ENCODE results near the gene FCHO1.
A peak's percentile ranks its signal among the peaks of the same experiment; 100 is the strongest.

FCHO1 gene

GRCh38 chr19:17832443-17833208 is 81.3 kb downstream of the FCHO1 start:
- H3K4me3 ChIP-seq (replicated peaks; ENCODE audit: low read depth, low read length), result no peak overlapping the region
- TF ChIP-seq CTCF (IDR thresholded peaks at IDR 0.05; ENCODE audit: insufficient read depth, low read length, poor library complexity, severe bottlenecking), result no peak
- DNase-seq (ENCODE audit: extremely low read depth, insufficient read length), result no peak
- H3K36me3 ChIP-seq (ENCODE audit: control insufficient read depth, insufficient read depth, low read length), result peaks cover 40% of the 10 kb centered on the region
- no peaks in the 10 kb centered on the region for H3K27me3 ChIP-seq (replicated peaks; ENCODE audit: control insufficient read depth, insufficient read depth, low read length)

- peak; percentile 6 for TF ChIP-seq CTCF (IDR thresholded peaks at IDR 0.05; ENCODE audit: insufficient read depth, low read length, poor library complexity, severe bottlenecking)
- H3K36me3 ChIP-seq (ENCODE audit: control insufficient read depth, insufficient read depth, low read length), result peaks cover 46% of the 10 kb centered on the region
- no peaks in the 10 kb centered on the region for H3K27me3 ChIP-seq (replicated peaks; ENCODE audit: control insufficient read depth, insufficient read depth, low read length)
- H3K4me3 ChIP-seq (replicated peaks; ENCODE audit: low read depth, low read length), result no peak overlapping the region
- DNase-seq (ENCODE audit: extremely low read depth, insufficient read length), result no peak
These were observed 83.3 kb downstream of the FCHO1 start for GRCh38 chr19:17834350-17835181.

- no peak for TF ChIP-seq CTCF (IDR thresholded peaks at IDR 0.05; ENCODE audit: insufficient read depth, low read length, poor library complexity, severe bottlenecking)
- DNase-seq (ENCODE audit: extremely low read depth, insufficient read length), result no peak
- Histone ChIP-seq H3K36me3 (ENCODE audit: control insufficient read depth, insufficient read depth, low read length) (peaks cover 44% of the 10 kb centered on the region), H3K27me3 (replicated peaks; ENCODE audit: control insufficient read depth, insufficient read depth, low read length) (no peaks in the 10 kb centered on the region), H3K4me3 (replicated peaks; ENCODE audit: low read depth, low read length) (no peak overlapping the region)
These were observed 84.1 kb downstream of the FCHO1 start for GRCh38 chr19:17835182-17836006.

GRCh38 chr19:17836530-17836929 is 85.3 kb downstream of the FCHO1 start:
- Histone ChIP-seq H3K36me3 (ENCODE audit: control insufficient read depth, insufficient read depth, low read length) (peaks cover 44% of the 10 kb centered on the region), H3K4me3 (replicated peaks; ENCODE audit: low read depth, low read length) (no peak overlapping the region), H3K27me3 (replicated peaks; ENCODE audit: control insufficient read depth, insufficient read depth, low read length) (no peaks in the 10 kb centered on the region)
- no peak for TF ChIP-seq CTCF (IDR thresholded peaks at IDR 0.05; ENCODE audit: insufficient read depth, low read length, poor library complexity, severe bottlenecking)
- no peak for DNase-seq (ENCODE audit: extremely low read depth, insufficient read length)

- Histone ChIP-seq H3K27me3 (replicated peaks; ENCODE audit: control insufficient read depth, insufficient read depth, low read length) (no peaks in the 10 kb centered on the region), H3K4me3 (replicated peaks; ENCODE audit: low read depth, low read length) (no peak overlapping the region), H3K36me3 (ENCODE audit: control insufficient read depth, insufficient read depth, low read length) (peaks cover 41% of the 10 kb centered on the region)
- no peak for DNase-seq (ENCODE audit: extremely low read depth, insufficient read length)
- TF ChIP-seq CTCF (IDR thresholded peaks at IDR 0.05; ENCODE audit: insufficient read depth, low read length, poor library complexity, severe bottlenecking), result no peak
These were observed 86.7 kb downstream of the FCHO1 start for GRCh38 chr19:17837972-17838371.
